Keratinocyte (primary cell): ENCODE measurements around the gene SHD. TPM values are rescaled to one million over a fixed set of nuclear protein-coding genes. Genes with fewer than 3 reads are reported as not detected.

Experiments
- DNase-seq: peaks from one replicate; pipeline ENCODE4 v3.0.0-alpha.2; 2011; ENCODE audit warnings: low read depth, missing footprints, low spot score
- FAIRE-seq: peaks from 2 replicates; lab custom pipeline; 2011; peaks lifted over from hg19 to GRCh38; lab: Jason Lieb, UNC
- H2AFZ ChIP-seq: 2 replicates; pipeline ENCODE4 v1.6.0; 2012; ENCODE audit warnings: low read length, control low read depth, inconsistent platforms; ENCODE audit not compliant: control insufficient read depth
- H3K27ac ChIP-seq: 2 replicates; pipeline ENCODE4 v1.5.1; 2011; ENCODE audit warnings: low read length; ENCODE audit not compliant: control insufficient read depth, insufficient read depth
- H3K27me3 ChIP-seq: 3 replicates; pipeline ENCODE4 v1.6.0; 2011; ENCODE audit warnings: low read length; ENCODE audit not compliant: control insufficient read depth, insufficient read depth; ENCODE audit errors: extremely low read depth
- H3K36me3 ChIP-seq, 2 experiments: 2 replicates in 1 of 2; 3 replicates in 1 of 2; pipeline ENCODE4 v1.5.1; 2011; ENCODE audit warnings: low read length in 2 of 2, mild to moderate bottlenecking in 1 of 2; ENCODE audit not compliant: control insufficient read depth in 2 of 2, insufficient read depth in 2 of 2; ENCODE audit errors: extremely low read depth in 1 of 2
- H3K4me1 ChIP-seq: 3 replicates; pipeline ENCODE4 v1.5.1; 2011; ENCODE audit warnings: low read length; ENCODE audit not compliant: control insufficient read depth, insufficient read depth; ENCODE audit errors: extremely low read depth
- H3K4me2 ChIP-seq: 3 replicates; pipeline ENCODE4 v1.6.0; 2011; ENCODE audit warnings: low read depth, low read length; ENCODE audit not compliant: control insufficient read depth, insufficient read depth; ENCODE audit errors: extremely low read depth
- H3K4me3 ChIP-seq, 3 experiments: fragments of 200-600 bp in 1 of 3; sonication (generic) in 1 of 3; 2 replicates in 2 of 3; 3 replicates in 1 of 3; pipeline ENCODE4 v1.5.1; 2011 to 2016; ENCODE audit warnings: low read length in 3 of 3, mild to moderate bottlenecking in 3 of 3, control low read depth in 2 of 3, inconsistent platforms in 1 of 3, low read depth in 1 of 3, mixed read lengths in 1 of 3, mixed run types in 1 of 3, moderate library complexity in 1 of 3; ENCODE audit not compliant: control insufficient read depth in 2 of 3, insufficient read depth in 2 of 3; ENCODE audit errors: extremely low read depth in 1 of 3
- H3K79me2 ChIP-seq: 2 replicates; pipeline ENCODE4 v1.6.0; 2012; ENCODE audit warnings: low read length; ENCODE audit not compliant: control insufficient read depth, insufficient read depth
- H3K9ac ChIP-seq: 3 replicates; pipeline ENCODE4 v1.6.0; 2011; ENCODE audit warnings: low read length; ENCODE audit not compliant: control insufficient read depth, insufficient read depth; ENCODE audit errors: extremely low read depth
- H3K9me1 ChIP-seq: 3 replicates; pipeline ENCODE4 v1.6.0; 2011; ENCODE audit warnings: low read length; ENCODE audit not compliant: control insufficient read depth, insufficient read depth; ENCODE audit errors: extremely low read depth
- H3K9me3 ChIP-seq: 2 replicates; pipeline ENCODE4 v1.5.1; 2012; ENCODE audit warnings: low read depth, low read length; ENCODE audit not compliant: control insufficient read depth
- H4K20me1 ChIP-seq: 3 replicates; pipeline ENCODE4 v1.6.0; 2011; ENCODE audit warnings: low read length; ENCODE audit not compliant: control insufficient read depth, insufficient read depth; ENCODE audit errors: extremely low read depth
- EZH2 ChIP-seq: IDR thresholded peaks from one replicate; pipeline ENCODE4 v1.6.1; 2012; ENCODE audit warnings: inconsistent platforms, mild to moderate bottlenecking, low read length, moderate library complexity
- dilution Hi-C: fragments of 300-500 bp; cut with MboI; formaldehyde crosslinking; loops from one replicate; pipeline ENCODE4 v1.7.0; 2020; ENCODE audit warnings: low sequenced_read_pairs; ENCODE audit not compliant: extremely low pct_ligation_motif_present
- polyA plus RNA-seq, 5 experiments: library from polyadenylated mRNA; depleted of rRNA in 3 of 5; stranded (reverse) in 3 of 5; stranded (forward) in 1 of 5; unstranded in 1 of 5; fragments of >200 nt; gene quantifications; 1 replicate in 1 of 5; 2 replicates in 3 of 5; 3 replicates in 1 of 5; pipeline versions ENCODE4 v1.2.1 to v1.2.3, GENCODE V29; 2011 to 2012; ENCODE audit warnings: missing spikeins in 2 of 5, low read depth in 1 of 5, low replicate concordance in 1 of 5
- TF ChIP-seq, protein P1 (sequence below), 3 experiments: IDR thresholded peaks in 1 of 3; conservative IDR thresholded peaks in 1 of 3; optimal IDR thresholded peaks in 1 of 3; 2 replicates in 2 of 3; 3 replicates in 1 of 3; pipeline versions ENCODE3 to v1.5.1; 2011; ENCODE audit warnings: low read length in 3 of 3, mild to moderate bottlenecking in 3 of 3, moderate library complexity in 2 of 3, control low read depth in 1 of 3, inconsistent platforms in 1 of 3; ENCODE audit not compliant: insufficient read depth in 2 of 3; ENCODE audit errors: extremely low read depth in 1 of 3

Gene SHD
- polyA plus RNA-seq, 1 donor (not counting 4 experiments of a cell fraction or from before 2014, with no cell fraction given), result not detected

DNA sequence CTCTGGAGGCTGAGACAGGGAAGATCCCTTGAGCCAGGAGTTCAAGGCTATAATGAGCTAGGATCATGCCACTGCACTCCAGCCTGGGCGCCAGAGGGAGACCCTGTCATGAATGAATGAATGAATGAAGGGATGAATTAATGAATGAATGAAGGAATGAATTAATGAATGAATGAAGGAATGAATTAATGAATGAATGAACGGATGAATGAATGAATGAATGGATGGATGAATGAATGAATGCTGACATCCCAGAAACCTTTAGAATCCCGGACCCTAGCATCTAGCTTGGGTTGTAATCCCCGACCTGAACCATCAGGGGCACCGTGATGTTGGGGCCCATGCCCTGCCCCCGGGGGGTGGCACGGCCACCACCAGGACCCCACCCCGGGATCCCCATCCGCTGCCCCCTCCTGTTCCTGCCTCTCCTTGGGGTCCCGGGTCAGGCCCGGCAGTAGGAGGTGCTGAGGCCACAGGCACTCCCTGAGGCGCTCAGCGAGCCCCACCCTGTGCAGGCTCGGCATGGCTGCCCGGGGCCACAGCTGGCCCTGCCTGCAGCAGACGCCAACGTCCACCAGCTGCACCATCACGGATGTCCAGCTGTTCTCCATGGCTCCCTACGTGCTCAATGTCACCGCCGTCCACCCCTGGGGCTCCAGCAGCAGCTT lies 46.3 kb upstream of the SHD start:
- Histone ChIP-seq H3K9me3 (no peaks in the 10 kb centered on the region), H2AFZ (no peak overlapping the region), H3K4me3 (no peak overlapping the region), H4K20me1 (no peaks in the 10 kb centered on the region), H3K27me3 (peaks cover 15% of the 10 kb centered on the region), H3K4me1 (no peaks in the 10 kb centered on the region), H3K4me2 (no peak overlapping the region), H3K79me2 (no peaks in the 10 kb centered on the region), H3K9me1 (no peaks in the 10 kb centered on the region), H3K36me3 (no peaks in the 10 kb centered on the region), H3K9ac (no peak overlapping the region), H3K27ac (no peak overlapping the region)
- TF ChIP-seq, protein P1, sequence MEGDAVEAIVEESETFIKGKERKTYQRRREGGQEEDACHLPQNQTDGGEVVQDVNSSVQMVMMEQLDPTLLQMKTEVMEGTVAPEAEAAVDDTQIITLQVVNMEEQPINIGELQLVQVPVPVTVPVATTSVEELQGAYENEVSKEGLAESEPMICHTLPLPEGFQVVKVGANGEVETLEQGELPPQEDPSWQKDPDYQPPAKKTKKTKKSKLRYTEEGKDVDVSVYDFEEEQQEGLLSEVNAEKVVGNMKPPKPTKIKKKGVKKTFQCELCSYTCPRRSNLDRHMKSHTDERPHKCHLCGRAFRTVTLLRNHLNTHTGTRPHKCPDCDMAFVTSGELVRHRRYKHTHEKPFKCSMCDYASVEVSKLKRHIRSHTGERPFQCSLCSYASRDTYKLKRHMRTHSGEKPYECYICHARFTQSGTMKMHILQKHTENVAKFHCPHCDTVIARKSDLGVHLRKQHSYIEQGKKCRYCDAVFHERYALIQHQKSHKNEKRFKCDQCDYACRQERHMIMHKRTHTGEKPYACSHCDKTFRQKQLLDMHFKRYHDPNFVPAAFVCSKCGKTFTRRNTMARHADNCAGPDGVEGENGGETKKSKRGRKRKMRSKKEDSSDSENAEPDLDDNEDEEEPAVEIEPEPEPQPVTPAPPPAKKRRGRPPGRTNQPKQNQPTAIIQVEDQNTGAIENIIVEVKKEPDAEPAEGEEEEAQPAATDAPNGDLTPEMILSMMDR (optimal IDR thresholded peaks at IDR 0.05 in 1 of 3, IDR thresholded peaks at IDR 0.05 in 1 of 3, conservative IDR thresholded peaks at IDR 0.05 in 1 of 3; ENCODE audit: extremely low read depth in 1 of 3, insufficient read depth in 2 of 3, low read length in 3 of 3), result no peak
- TF ChIP-seq EZH2, result no peak
- dilution Hi-C loops, result no loop called here
- no peak for DNase-seq
- no peak for FAIRE-seq

DNA sequence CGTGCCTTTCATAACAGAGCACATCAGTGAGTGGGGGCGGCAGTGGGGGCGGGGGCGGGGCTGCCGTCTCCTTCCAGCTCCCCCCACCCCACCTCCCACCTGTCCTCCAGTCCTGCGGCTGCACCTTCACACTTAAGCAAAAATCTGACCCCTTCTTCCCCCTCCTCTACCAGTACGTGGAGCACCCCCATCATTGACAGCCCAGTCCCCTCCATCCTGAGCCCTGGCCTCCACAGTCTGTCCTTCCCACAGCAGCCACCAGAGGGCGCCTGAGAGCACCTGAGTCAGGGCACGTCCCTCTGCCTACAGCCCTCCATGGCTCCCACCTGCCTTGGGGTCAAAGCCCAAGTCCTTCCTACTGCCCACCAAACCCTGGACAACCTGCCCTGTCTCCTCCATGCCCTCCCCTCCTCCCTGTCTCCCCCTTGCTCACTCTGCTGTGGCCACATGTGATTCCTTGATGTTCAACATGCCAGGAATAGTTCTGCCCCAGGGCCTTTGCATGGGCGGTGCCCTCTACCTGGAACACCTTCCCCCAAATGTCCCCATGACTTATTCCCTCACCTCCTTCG lies 45.7 kb upstream of the SHD start:
- no peaks in the 10 kb centered on the region for H4K20me1 ChIP-seq
- dilution Hi-C loops, result no loop called here
- no peak overlapping the region for H3K27ac ChIP-seq
- H3K79me2 ChIP-seq, result no peaks in the 10 kb centered on the region
- FAIRE-seq (no peak), DNase-seq (no peak)
- no peak overlapping the region for H2AFZ ChIP-seq
- H3K9ac ChIP-seq, result no peak overlapping the region
- H3K36me3 ChIP-seq, result no peaks in the 10 kb centered on the region
- TF ChIP-seq, protein P1 (optimal IDR thresholded peaks at IDR 0.05 in 1 of 3, IDR thresholded peaks at IDR 0.05 in 1 of 3, conservative IDR thresholded peaks at IDR 0.05 in 1 of 3; ENCODE audit: extremely low read depth in 1 of 3, insufficient read depth in 2 of 3, low read length in 3 of 3), result peak; percentile 81 to 92 (median 87)
- TF ChIP-seq EZH2, result no peak
- no peaks in the 10 kb centered on the region for H3K9me3 ChIP-seq
- H3K4me2 ChIP-seq, result no peak overlapping the region
- H3K27me3 ChIP-seq, result peaks cover 14% of the 10 kb centered on the region
- no peaks in the 10 kb centered on the region for H3K9me1 ChIP-seq
- H3K4me1 ChIP-seq, result no peaks in the 10 kb centered on the region
- H3K4me3 ChIP-seq, result no peak overlapping the region
